Prostate gland (tissue), 2 donors: ENCODE data around the gene TSHZ2. TPM values are rescaled to one million over a fixed set of nuclear protein-coding genes. Genes with fewer than 3 reads are reported as not detected.
"Not testable (repeated sequence)": the region's sequence is repeated elsewhere in the genome, so short reads cannot be mapped to it uniquely, and the experiment has no call there.

Source experiments
- DNase-seq: peaks from one replicate; pipeline ENCODE4 v3.0.0-alpha.2; 2019; ENCODE audit warnings: low spot score
- H3K27ac ChIP-seq, 2 donors: fragments of 200-600 bp; sonication (generic); 2 replicates each; pipeline ENCODE4 v1.5.1; 2017 to 2019
- H3K27me3 ChIP-seq: fragments of 200-600 bp; sonication (generic); replicated peaks from 2 replicates; pipeline ENCODE4 v1.5.1; 2019; ENCODE audit not compliant: insufficient read depth
- H3K36me3 ChIP-seq, 2 donors: fragments of 200-600 bp; sonication (generic); 1 replicate in 1 of 2; 2 replicates in 1 of 2; pipeline versions ENCODE4 v1.5.1 to v1.8.1; 2017 to 2019
- H3K4me1 ChIP-seq: fragments of 200-600 bp; sonication (generic); replicated peaks from 2 replicates; pipeline ENCODE4 v1.5.1; 2019
- H3K4me3 ChIP-seq, 2 donors: fragments of 200-600 bp; sonication (generic); 2 replicates each; pipeline ENCODE4 v1.5.1; 2017 to 2019
- H3K9me3 ChIP-seq: fragments of 200-600 bp; sonication (generic); 2 replicates; pipeline ENCODE4 v1.5.1; 2017
- CTCF ChIP-seq, 4 experiments: fragments of 200-600 bp in 2 of 4; fragments of 450-650 bp in 2 of 4; sonication (generic) in 2 of 4; IDR thresholded peaks; 1 replicate in 3 of 4; 2 replicates in 1 of 4; pipeline ENCODE4 v1.5.1; 2016 to 2019; ENCODE audit warnings: antibody characterized with exemption in 4 of 4, mild to moderate bottlenecking in 2 of 4, moderate library complexity in 2 of 4
- POLR2A ChIP-seq: fragments of 450-650 bp; IDR thresholded peaks from one replicate; pipeline ENCODE4 v1.6.1; 2016; ENCODE audit warnings: antibody characterized with exemption, mild to moderate bottlenecking
- POLR2AphosphoS5 ChIP-seq: sonication (generic); formaldehyde crosslinking; IDR thresholded peaks from one replicate; pipeline ENCODE4 v1.6.1; 2017; ENCODE audit warnings: antibody characterized with exemption
- WGBS: methylation state at CpG from one replicate; pipeline ENCODE4 v1.1.5; 2018; 5-methylcytosine and 5-hydroxymethylcytosine counted together
- intact Hi-C: fragments of 100-400 bp; cut with DNase I; formaldehyde crosslinking; loops from one replicate; pipeline ENCODE4 v1.14.2; 2022
- total RNA-seq, 2 donors: library from RNA; depleted of rRNA; stranded (reverse); fragments of >200 nt; gene quantifications; one replicate each; pipeline ENCODE4 v1.1.0, GENCODE V29; 2016

Gene TSHZ2
- total RNA-seq, 2 donors from 2014 or later, result 9.8 to 35.1 TPM

GRCh38 chr20:52963131-52963530 lies 9.0 kb upstream of the TSHZ2 start:
- intact Hi-C loops, result no loop called here
- Histone ChIP-seq H3K9me3 (no peaks in the 10 kb centered on the region), H3K4me1 (no peaks in the 10 kb centered on the region), H3K27ac (no peak overlapping the region), H3K4me3 (no peak overlapping the region), H3K36me3 (no peaks in the 10 kb centered on the region), H3K27me3 (peaks cover 2% of the 10 kb centered on the region)
- WGBS, result 83% methylated on average over 3 of the region's 3 CpGs
- TF ChIP-seq CTCF (IDR thresholded peaks at IDR 0.05), result no peak
- no peak for TF ChIP-seq POLR2A
- TF ChIP-seq POLR2AphosphoS5, result no peak
- no peak for DNase-seq

- Histone ChIP-seq H3K36me3 (no peaks in the 10 kb centered on the region), H3K9me3 (no peaks in the 10 kb centered on the region), H3K27me3 (no peaks in the 10 kb centered on the region), H3K27ac (no peak overlapping the region), H3K4me3 (no peak overlapping the region), H3K4me1 (no peaks in the 10 kb centered on the region)
- TF ChIP-seq POLR2A, result no peak
- no peak for TF ChIP-seq POLR2AphosphoS5
- no peak for DNase-seq
- intact Hi-C loops, result no loop called here
- WGBS, result 73% methylated on average over 6 of the region's 6 CpGs
Observed at GRCh38 chr20:52964131-52964530, 8.0 kb upstream of the TSHZ2 start.

- Histone ChIP-seq H3K4me1 (no peaks in the 10 kb centered on the region), H3K36me3 (no peaks in the 10 kb centered on the region), H3K4me3 (no peak overlapping the region), H3K27ac (no peak overlapping the region), H3K27me3 (no peaks in the 10 kb centered on the region), H3K9me3 (no peaks in the 10 kb centered on the region)
- WGBS, result 45% methylated on average over 1 of the region's 1 CpG
- intact Hi-C loops, result no loop called here
- no peak for DNase-seq
- TF ChIP-seq POLR2AphosphoS5 (no peak), CTCF (IDR thresholded peaks at IDR 0.05) (no peak), POLR2A (no peak)
Observed at GRCh38 chr20:52965380-52965779, 6.8 kb upstream of the TSHZ2 start.

- Histone ChIP-seq H3K4me3 (no peak overlapping the region), H3K9me3 (no peaks in the 10 kb centered on the region), H3K27me3 (no peaks in the 10 kb centered on the region), H3K4me1 (no peaks in the 10 kb centered on the region), H3K27ac (no peak overlapping the region), H3K36me3 (no peaks in the 10 kb centered on the region)
- TF ChIP-seq CTCF (IDR thresholded peaks at IDR 0.05) (no peak), POLR2A (no peak), POLR2AphosphoS5 (no peak)
- no peak for DNase-seq
- intact Hi-C loops, result no loop called here
- 77% methylated on average over 2 of the region's 2 CpGs for WGBS
Observed at GRCh38 chr20:52965819-52966218, 6.3 kb upstream of the TSHZ2 start.

- H3K9me3 ChIP-seq, DNase-seq, H3K36me3 ChIP-seq, H3K4me3 ChIP-seq, H3K27ac ChIP-seq, H3K27me3 ChIP-seq, H3K4me1 ChIP-seq, intact Hi-C loops: not testable (repeated sequence)
Observed at GRCh38 chr20:52966543-52966942, 5.6 kb upstream of the TSHZ2 start.

- Histone ChIP-seq H3K27ac (peak overlapping the region; percentile 69 to 74), H3K36me3 (no peaks in the 10 kb centered on the region), H3K4me3 (peak overlapping the region; percentile 44 to 54), H3K9me3 (no peaks in the 10 kb centered on the region), H3K4me1 (no peaks in the 10 kb centered on the region), H3K27me3 (no peaks in the 10 kb centered on the region)
- no peak for TF ChIP-seq POLR2AphosphoS5
- TF ChIP-seq POLR2A, result no peak
- TF ChIP-seq CTCF (IDR thresholded peaks at IDR 0.05), result no peak
- no peak for DNase-seq
- 7% methylated on average over 16 of the region's 16 CpGs for WGBS
- intact Hi-C loops, result no loop called here
Observed at GRCh38 chr20:52971498-52972189, 514 bp upstream of the TSHZ2 start.
